GM12878 (cell line): Measurements from ENCODE around the gene PTPRN2. TPM values are rescaled to one million over a fixed set of nuclear protein-coding genes. Genes with fewer than 3 reads are reported as not detected.

Experiments used
- ATAC-seq: fragments of 200-7000 bp; cut with Tn5 transposase; 3 replicates; pipeline ENCODE4 v1.9.1; 2020; ENCODE audit warnings: mild to moderate bottlenecking, moderate library complexity
- BruUV-seq: library from RNA; stranded (reverse); fragments of 400-500 nt; replicated peaks from 2 replicates; lab custom pipeline; 2021; lab: Mats Ljungman, UMichigan
- CTCF ChIA-PET: fragments of 300-600 bp; sonication (Branson Sonifier 250); formaldehyde crosslinking; extraction: SDS; loops from one replicate; lab custom pipeline; 2021; ENCODE audit warnings: inconsistent platforms; lab: Yijun Ruan, JAX
- POLR2A ChIA-PET: fragments of 350-600 bp; formaldehyde crosslinking; extraction: SDS; loops from one replicate; lab custom pipeline; 2021; ENCODE audit warnings: inconsistent platforms; lab: Charles Lee
- RAD21 ChIA-PET: fragments of 300-600 bp; sonication (Branson Sonifier 250); formaldehyde crosslinking; loops from one replicate; lab custom pipeline; 2023; ENCODE audit warnings: antibody characterized with exemption; ENCODE audit not compliant: unreplicated experiment; lab: Charles Lee
- SMC1A ChIA-PET: fragments of 300-600 bp; sonication (Branson Sonifier 250); formaldehyde crosslinking; loops from one replicate; lab custom pipeline; 2023; ENCODE audit not compliant: unreplicated experiment, uncharacterized antibody; lab: Charles Lee
- DNase-seq: peaks from one replicate; pipeline ENCODE4 v3.0.0-alpha.2; 2011; ENCODE audit warnings: low read depth, low spot score
- FAIRE-seq: peaks from 3 replicates; lab custom pipeline; 2011; peaks lifted over from hg19 to GRCh38; lab: Jason Lieb, UNC
- H2AFZ ChIP-seq: 2 replicates; pipeline ENCODE4 v1.6.0; 2011; ENCODE audit warnings: low read depth, low read length, control low read depth; ENCODE audit not compliant: control insufficient read depth
- H3K27ac ChIP-seq: 2 replicates; pipeline ENCODE4 v1.5.1; 2011; ENCODE audit warnings: control low read depth; ENCODE audit not compliant: control insufficient read depth, insufficient read depth
- H3K27me3 ChIP-seq, 2 experiments: replicated peaks in 1 of 2; 2 replicates each; pipeline versions ENCODE4 v1.6.0 to v1.6.1; 2011; ENCODE audit warnings: low read length in 1 of 2; ENCODE audit not compliant: control insufficient read depth in 2 of 2, insufficient read depth in 2 of 2
- H3K36me3 ChIP-seq, 2 experiments: 2 replicates each; pipeline ENCODE4 v1.5.1; 2011; ENCODE audit warnings: low read length in 1 of 2; ENCODE audit not compliant: control insufficient read depth in 2 of 2, insufficient read depth in 2 of 2
- H3K4me1 ChIP-seq: 2 replicates; pipeline ENCODE4 v1.6.1; 2011; ENCODE audit warnings: mild to moderate bottlenecking, low read length, moderate library complexity, mixed read lengths; ENCODE audit not compliant: control insufficient read depth, insufficient read depth
- H3K4me2 ChIP-seq: 2 replicates; pipeline ENCODE4 v1.6.0; 2011; ENCODE audit warnings: control low read depth; ENCODE audit not compliant: control insufficient read depth, insufficient read depth
- H3K4me3 ChIP-seq: fragments of 200-600 bp; sonication (generic); 2 replicates; pipeline ENCODE4 v1.5.1; 2016
- H3K79me2 ChIP-seq: 2 replicates; pipeline ENCODE4 v1.6.0; 2011; ENCODE audit warnings: low read length; ENCODE audit not compliant: control insufficient read depth, insufficient read depth
- H3K9ac ChIP-seq: 2 replicates; pipeline ENCODE4 v1.8.0; 2011; ENCODE audit warnings: low read length, control low read depth, mixed read lengths; ENCODE audit not compliant: control insufficient read depth, insufficient read depth
- H3K9me3 ChIP-seq: replicated peaks from 3 replicates; pipeline ENCODE4 v1.5.1; 2011; ENCODE audit warnings: mild to moderate bottlenecking, low read length; ENCODE audit not compliant: control insufficient read depth, insufficient read depth
- H4K20me1 ChIP-seq: 2 replicates; pipeline ENCODE4 v1.6.0; 2011; ENCODE audit not compliant: control insufficient read depth, insufficient read depth
- ASH2L ChIP-seq: fragments of 300-600, 200-600 bp; sonication (generic); IDR thresholded peaks from 2 replicates; pipeline ENCODE4 v1.6.1; 2017; ENCODE audit warnings: low read depth, mild to moderate bottlenecking, borderline replicate concordance
- CHD4 ChIP-seq: fragments of 200-600 bp; sonication (generic); IDR thresholded peaks from 2 replicates; pipeline ENCODE4 v1.6.1; 2016; ENCODE audit warnings: mild to moderate bottlenecking
- GATAD2B ChIP-seq: fragments of 450-650 bp; conservative IDR thresholded peaks from 2 replicates; pipeline ENCODE4 v1.6.1; 2017; ENCODE audit warnings: low read depth, mild to moderate bottlenecking, moderate library complexity
- HDAC2 ChIP-seq: fragments of 200-600 bp; sonication (generic); IDR thresholded peaks from 2 replicates; pipeline ENCODE4 v1.6.1; 2017
- HDAC6 ChIP-seq: fragments of 200-600 bp; sonication (generic); IDR thresholded peaks from one replicate; pipeline ENCODE4 v1.8.0; 2017; ENCODE audit warnings: antibody characterized with exemption; ENCODE audit not compliant: unreplicated experiment
- MXI1 ChIP-seq: fragments of 150-350 bp; IDR thresholded peaks from 2 replicates; pipeline ENCODE4 v1.6.1; 2011; ENCODE audit warnings: low read depth, mild to moderate bottlenecking, inconsistent platforms, low read length, improper control_type of control experiment
- RELA ChIP-seq: fragments of 450-650 bp; IDR thresholded peaks from 2 replicates; pipeline ENCODE4 v1.8.0; 2014; ENCODE audit warnings: borderline replicate concordance; ENCODE audit not compliant: partially characterized antibody
- RFX5 ChIP-seq: IDR thresholded peaks from 2 replicates; pipeline ENCODE4 v1.6.1; 2011; ENCODE audit warnings: low read depth, low read length, improper control_type of control experiment
- WGBS: methylation state at CpG from one replicate; pipeline ENCODE4 v1.1.6; 2016; ENCODE audit warnings: low lambda C conversion rate; ENCODE audit not compliant: insufficient replicate concordance, insufficient coverage; ENCODE audit errors: missing lambda C conversion rate; 5-methylcytosine and 5-hydroxymethylcytosine counted together
- in situ Hi-C: fragments of 300-500 bp; cut with MboI; formaldehyde crosslinking; loops from 9 replicates; pipeline ENCODE4 v1.14.3; 2018; ENCODE audit warnings: mixed read lengths
- intact Hi-C: fragments of 100-400 bp; cut with micrococcal nuclease; formaldehyde crosslinking; loops from one replicate; pipeline ENCODE4 v1.14.2; 2022; ENCODE audit not compliant: unreplicated experiment
- polyA plus RNA-seq, 11 experiments: library from polyadenylated mRNA; depleted of rRNA in 4 of 11; unstranded in 6 of 11; stranded (reverse) in 5 of 11; fragments of >200 nt; fragmentation: Nextera tagmentation in 4 of 11; fragmentation: Illumina TruSeq in 1 of 11; extraction: Ambion mirVana in 4 of 11; extraction: Trizol in 1 of 11; gene quantifications; 1 replicate in 1 of 11; 2 replicates in 10 of 11; pipeline versions ENCODE4 v1.2.1 to v1.2.3, GENCODE V29; 2011 to 2016; ENCODE audit warnings: inconsistent platforms in 2 of 11, missing spikeins in 2 of 11, low read depth in 1 of 11
- total RNA-seq, 4 experiments: library from RNA; depleted of rRNA in 3 of 4; stranded (reverse); fragments of >200 nt in 3 of 4; fragmentation: Illumina TruSeq in 1 of 4; extraction: Trizol in 1 of 4; gene quantifications; 2 replicates each; pipeline versions ENCODE4 v1.2.1 to v1.2.3, GENCODE V29; 2013 to 2021
- TF ChIP-seq, protein P1 (sequence below): fragments of 450-650 bp; IDR thresholded peaks from 2 replicates; pipeline ENCODE4 v1.6.1; 2016; ENCODE audit warnings: mild to moderate bottlenecking, moderate library complexity, borderline replicate concordance
- TF ChIP-seq, protein P2 (sequence below): fragments of 450-650 bp; IDR thresholded peaks from 2 replicates; pipeline ENCODE4 v1.6.1; 2014; ENCODE audit warnings: mild to moderate bottlenecking
- TF ChIP-seq, protein P3 (sequence below): IDR thresholded peaks from 2 replicates; pipeline ENCODE4 v1.6.1; 2012; ENCODE audit warnings: improper control_type of control experiment, low read depth, low read length; ENCODE audit not compliant: insufficient replicate concordance

Gene PTPRN2
- total and polyA plus RNA-seq, 10 of the 15 experiments (the other 5 are each of a cell fraction or from before 2014, with no cell fraction given): 5.4 TPM; not detected in 9

DNA sequence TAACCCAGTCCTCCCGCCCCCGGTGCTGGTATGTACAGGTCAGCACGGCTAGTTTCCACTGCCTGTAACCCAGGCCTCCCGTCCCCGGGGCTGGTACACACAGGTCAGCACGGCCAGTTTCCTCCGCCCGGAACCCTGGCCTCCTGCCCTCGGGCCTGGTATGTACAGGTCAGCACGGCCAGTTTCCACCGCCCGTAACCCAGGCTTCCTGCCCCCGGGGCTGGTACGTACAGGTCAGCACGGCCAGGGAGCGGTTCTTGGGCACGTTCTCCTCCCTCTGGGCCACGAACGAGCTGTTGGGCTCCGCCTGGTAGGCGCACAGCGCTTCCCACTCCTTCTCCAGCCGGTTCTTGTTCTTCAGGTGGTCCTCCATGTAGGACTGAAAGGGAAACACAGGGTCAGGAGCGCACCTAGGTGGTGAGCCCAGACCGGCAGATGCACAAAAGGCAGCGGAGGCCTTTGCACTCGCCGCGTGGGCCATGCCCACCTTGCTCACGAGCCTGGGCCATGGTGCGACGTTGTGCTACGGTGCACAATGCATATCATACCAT, 966.4 kb downstream of the PTPRN2 start (continued):
- TF ChIP-seq, protein P1, sequence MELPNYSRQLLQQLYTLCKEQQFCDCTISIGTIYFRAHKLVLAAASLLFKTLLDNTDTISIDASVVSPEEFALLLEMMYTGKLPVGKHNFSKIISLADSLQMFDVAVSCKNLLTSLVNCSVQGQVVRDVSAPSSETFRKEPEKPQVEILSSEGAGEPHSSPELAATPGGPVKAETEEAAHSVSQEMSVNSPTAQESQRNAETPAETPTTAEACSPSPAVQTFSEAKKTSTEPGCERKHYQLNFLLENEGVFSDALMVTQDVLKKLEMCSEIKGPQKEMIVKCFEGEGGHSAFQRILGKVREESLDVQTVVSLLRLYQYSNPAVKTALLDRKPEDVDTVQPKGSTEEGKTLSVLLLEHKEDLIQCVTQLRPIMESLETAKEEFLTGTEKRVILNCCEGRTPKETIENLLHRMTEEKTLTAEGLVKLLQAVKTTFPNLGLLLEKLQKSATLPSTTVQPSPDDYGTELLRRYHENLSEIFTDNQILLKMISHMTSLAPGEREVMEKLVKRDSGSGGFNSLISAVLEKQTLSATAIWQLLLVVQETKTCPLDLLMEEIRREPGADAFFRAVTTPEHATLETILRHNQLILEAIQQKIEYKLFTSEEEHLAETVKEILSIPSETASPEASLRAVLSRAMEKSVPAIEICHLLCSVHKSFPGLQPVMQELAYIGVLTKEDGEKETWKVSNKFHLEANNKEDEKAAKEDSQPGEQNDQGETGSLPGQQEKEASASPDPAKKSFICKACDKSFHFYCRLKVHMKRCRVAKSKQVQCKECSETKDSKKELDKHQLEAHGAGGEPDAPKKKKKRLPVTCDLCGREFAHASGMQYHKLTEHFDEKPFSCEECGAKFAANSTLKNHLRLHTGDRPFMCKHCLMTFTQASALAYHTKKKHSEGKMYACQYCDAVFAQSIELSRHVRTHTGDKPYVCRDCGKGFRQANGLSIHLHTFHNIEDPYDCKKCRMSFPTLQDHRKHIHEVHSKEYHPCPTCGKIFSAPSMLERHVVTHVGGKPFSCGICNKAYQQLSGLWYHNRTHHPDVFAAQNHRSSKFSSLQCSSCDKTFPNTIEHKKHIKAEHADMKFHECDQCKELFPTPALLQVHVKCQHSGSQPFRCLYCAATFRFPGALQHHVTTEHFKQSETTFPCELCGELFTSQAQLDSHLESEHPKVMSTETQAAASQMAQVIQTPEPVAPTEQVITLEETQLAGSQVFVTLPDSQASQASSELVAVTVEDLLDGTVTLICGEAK: no peak
- no peak for TF ChIP-seq ASH2L
- TF ChIP-seq, protein P2, sequence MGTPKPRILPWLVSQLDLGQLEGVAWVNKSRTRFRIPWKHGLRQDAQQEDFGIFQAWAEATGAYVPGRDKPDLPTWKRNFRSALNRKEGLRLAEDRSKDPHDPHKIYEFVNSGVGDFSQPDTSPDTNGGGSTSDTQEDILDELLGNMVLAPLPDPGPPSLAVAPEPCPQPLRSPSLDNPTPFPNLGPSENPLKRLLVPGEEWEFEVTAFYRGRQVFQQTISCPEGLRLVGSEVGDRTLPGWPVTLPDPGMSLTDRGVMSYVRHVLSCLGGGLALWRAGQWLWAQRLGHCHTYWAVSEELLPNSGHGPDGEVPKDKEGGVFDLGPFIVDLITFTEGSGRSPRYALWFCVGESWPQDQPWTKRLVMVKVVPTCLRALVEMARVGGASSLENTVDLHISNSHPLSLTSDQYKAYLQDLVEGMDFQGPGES: no peak

DNA sequence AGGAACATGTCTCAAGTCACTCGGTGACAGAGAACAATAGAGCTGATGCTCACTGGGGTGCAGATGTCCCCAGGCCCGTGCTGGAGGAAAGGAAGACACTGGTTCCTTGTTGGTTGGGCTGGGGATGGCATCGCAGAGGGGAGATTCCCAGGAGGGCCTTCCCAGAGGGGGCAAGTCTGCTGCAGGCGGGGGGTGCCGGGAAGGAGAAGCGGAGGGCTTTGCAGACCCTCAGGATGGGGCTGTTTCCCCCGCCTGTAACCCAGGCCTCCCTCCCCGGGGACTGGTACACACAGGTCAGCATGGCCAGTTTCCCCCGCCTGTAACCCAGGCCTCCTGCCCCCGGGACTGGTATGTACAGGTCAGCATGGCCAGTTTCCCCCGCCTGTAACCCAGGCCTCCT, 967.0 kb downstream of the PTPRN2 start:
- ChIA-PET CTCF (no interaction called here), SMC1A (interaction anchor here (0.5 kb wide), 1 partner anchor 147 kb away, joined by 3 read pairs; no protein-coding TSS in a partner anchor), RAD21 (no interaction called here), POLR2A (no interaction called here)
- no TSS peak for BruUV-seq
- no peaks in the 10 kb centered on the region for H3K4me1 ChIP-seq
- no peak overlapping the region for H2AFZ ChIP-seq
- ATAC-seq (no peak), FAIRE-seq (no peak), DNase-seq (no peak)
- 23% methylated on average over 11 of the region's 11 CpGs for WGBS
- no peak overlapping the region for H3K4me3 ChIP-seq
- intact Hi-C loops: no loop called here
- H3K27me3 ChIP-seq: no peaks in the 10 kb centered on the region
- H3K36me3 ChIP-seq: no peaks in the 10 kb centered on the region
- H3K79me2 ChIP-seq: no peaks in the 10 kb centered on the region
- no peak overlapping the region for H3K27ac ChIP-seq
- no peak overlapping the region for H3K4me2 ChIP-seq
- H3K9me3 ChIP-seq: no peaks in the 10 kb centered on the region; the same call in 2 of the 3 replicates
- H3K9ac ChIP-seq: no peak overlapping the region
- in situ Hi-C loops: no loop called here
- no peaks in the 10 kb centered on the region for H4K20me1 ChIP-seq
- TF ChIP-seq RELA: no peak
- TF ChIP-seq GATAD2B: no peak
- TF ChIP-seq, protein P3, sequence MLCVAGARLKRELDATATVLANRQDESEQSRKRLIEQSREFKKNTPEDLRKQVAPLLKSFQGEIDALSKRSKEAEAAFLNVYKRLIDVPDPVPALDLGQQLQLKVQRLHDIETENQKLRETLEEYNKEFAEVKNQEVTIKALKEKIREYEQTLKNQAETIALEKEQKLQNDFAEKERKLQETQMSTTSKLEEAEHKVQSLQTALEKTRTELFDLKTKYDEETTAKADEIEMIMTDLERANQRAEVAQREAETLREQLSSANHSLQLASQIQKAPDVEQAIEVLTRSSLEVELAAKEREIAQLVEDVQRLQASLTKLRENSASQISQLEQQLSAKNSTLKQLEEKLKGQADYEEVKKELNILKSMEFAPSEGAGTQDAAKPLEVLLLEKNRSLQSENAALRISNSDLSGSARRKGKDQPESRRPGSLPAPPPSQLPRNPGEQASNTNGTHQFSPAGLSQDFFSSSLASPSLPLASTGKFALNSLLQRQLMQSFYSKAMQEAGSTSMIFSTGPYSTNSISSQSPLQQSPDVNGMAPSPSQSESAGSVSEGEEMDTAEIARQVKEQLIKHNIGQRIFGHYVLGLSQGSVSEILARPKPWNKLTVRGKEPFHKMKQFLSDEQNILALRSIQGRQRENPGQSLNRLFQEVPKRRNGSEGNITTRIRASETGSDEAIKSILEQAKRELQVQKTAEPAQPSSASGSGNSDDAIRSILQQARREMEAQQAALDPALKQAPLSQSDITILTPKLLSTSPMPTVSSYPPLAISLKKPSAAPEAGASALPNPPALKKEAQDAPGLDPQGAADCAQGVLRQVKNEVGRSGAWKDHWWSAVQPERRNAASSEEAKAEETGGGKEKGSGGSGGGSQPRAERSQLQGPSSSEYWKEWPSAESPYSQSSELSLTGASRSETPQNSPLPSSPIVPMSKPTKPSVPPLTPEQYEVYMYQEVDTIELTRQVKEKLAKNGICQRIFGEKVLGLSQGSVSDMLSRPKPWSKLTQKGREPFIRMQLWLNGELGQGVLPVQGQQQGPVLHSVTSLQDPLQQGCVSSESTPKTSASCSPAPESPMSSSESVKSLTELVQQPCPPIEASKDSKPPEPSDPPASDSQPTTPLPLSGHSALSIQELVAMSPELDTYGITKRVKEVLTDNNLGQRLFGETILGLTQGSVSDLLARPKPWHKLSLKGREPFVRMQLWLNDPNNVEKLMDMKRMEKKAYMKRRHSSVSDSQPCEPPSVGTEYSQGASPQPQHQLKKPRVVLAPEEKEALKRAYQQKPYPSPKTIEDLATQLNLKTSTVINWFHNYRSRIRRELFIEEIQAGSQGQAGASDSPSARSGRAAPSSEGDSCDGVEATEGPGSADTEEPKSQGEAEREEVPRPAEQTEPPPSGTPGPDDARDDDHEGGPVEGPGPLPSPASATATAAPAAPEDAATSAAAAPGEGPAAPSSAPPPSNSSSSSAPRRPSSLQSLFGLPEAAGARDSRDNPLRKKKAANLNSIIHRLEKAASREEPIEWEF: no peak
- TF ChIP-seq CHD4: no peak
- TF ChIP-seq MXI1: no peak
- no peak for TF ChIP-seq RFX5
- TF ChIP-seq HDAC6: no peak
- no peak for TF ChIP-seq HDAC2
